ENCODE measurements around the gene USP8.

USP8 gene

DNA sequence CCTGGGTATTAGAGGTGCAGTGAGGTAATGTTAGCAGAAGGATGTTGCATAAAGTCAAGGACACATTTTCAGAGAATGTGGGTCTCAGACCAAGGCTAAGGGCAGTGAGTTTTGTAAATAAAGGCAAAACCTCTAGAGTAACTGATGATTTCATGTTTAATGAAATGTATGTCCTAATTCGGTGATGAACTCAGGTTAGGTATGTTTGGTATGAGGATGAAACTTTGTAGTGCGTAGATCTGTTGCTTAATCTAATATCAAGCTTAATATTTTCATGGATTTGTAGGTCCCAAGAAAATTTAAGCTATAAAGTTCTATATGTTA, 118.6 kb downstream of the USP8 start:
- no peak for FAIRE-seq

DNA sequence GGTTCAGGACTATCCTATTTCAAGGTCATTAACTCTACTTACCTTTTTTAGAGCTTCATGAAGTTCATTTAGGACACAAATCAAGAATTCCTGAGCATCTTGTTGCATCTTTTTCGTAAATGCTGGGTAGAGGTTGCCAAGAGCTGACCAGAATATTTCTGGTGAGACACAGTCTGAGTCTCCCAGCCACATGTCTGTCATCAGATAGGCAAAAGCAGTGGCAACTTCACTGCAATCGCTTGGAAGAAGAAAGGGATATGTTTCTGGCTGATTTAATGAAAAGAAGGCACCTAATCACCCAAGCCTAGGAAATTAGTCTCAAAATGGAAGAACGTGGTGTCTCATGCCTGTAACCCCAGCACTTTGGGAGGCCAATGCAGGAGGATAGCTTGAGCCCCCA, 119.4 kb downstream of the USP8 start:
- no peak for TF ChIP-seq POLR2A (IDR thresholded peaks at IDR 0.05; ENCODE audit: low read depth, low read length)
- no peak for FAIRE-seq
- no peak for DNase-seq (ENCODE audit: insufficient read length, low spot score)

More for the DNA sequence above, 118.6 kb downstream of the USP8 start:
- TF ChIP-seq POLR2A (IDR thresholded peaks at IDR 0.05; ENCODE audit: low read depth, low read length), result no peak
- no peak for DNase-seq (ENCODE audit: insufficient read length, low spot score)

DNA sequence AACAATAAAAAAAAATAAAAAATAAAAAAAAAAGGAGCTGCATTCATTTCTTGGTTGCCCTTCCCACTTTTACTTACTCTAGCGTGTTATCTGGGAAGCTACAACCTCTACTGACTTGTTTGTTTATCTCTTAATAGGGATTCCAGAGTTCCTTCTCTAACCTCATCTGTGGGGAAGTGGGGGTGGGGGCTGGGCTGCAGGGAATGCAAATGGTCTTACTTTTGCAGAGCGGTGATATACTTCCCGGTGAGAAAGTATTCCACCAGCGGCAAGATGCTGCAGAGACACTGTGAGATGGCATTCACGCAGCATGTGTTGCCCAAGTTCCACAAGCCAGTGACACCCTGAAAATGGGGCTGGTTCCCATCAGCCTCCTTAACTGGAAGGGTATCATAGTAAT, 120.2 kb downstream of the USP8 start:
- no peak for FAIRE-seq

DNA sequence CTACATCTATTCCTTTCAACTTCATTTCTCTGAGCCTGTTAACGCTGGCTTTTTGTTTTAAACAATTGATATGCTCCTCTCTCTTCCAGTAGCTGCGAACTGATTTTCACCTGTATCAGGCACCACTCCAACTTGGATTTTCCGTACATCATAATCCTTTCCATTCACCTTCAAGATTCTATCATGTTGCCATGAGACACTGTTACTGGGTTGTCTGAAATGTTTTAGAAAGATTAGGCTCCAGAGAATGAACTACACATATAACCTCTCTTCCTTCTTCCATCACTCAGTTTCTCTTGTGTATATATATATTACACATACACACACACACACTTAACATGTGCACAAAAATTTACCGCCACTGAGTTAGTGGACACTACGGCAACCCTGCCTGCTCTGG, 122.4 kb downstream of the USP8 start, which contains the start of gene USP50:
USP50 (minus strand) TSS at position 101 of the 400 bp plus-strand sequence. CDS start 141 bp downstream, outside the sequence.
- no peak for TF ChIP-seq POLR2A (IDR thresholded peaks at IDR 0.05; ENCODE audit: low read depth, low read length)
- DNase-seq (ENCODE audit: insufficient read length, low spot score) (no peak), FAIRE-seq (no peak)

More for the DNA sequence above, 120.2 kb downstream of the USP8 start:
- TF ChIP-seq POLR2A (IDR thresholded peaks at IDR 0.05; ENCODE audit: low read depth, low read length), result no peak
- no peak for DNase-seq (ENCODE audit: insufficient read length, low spot score)

DNA sequence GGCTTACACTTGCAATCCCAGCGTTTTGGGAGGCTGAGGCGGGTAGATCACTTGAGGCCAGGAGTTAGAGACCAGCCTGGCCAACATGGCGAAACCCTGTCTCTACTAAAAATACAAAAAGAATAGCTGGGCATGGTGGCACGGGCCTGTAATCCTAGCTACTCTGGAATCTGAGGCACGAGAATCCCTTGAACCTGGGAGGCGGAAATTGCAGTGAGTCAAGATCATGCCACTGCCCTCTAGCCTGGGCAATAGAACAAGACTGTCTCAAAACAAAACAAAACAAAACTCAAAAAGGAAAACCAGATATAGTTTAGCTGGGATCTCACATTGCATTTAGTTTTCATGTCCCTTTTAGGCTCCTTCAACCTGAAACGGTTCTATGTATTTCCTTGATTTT, 125.1 kb downstream of the USP8 start:
- TF ChIP-seq POLR2A (IDR thresholded peaks at IDR 0.05; ENCODE audit: low read depth, low read length), result no peak
- no peak for DNase-seq (ENCODE audit: insufficient read length, low spot score)
- FAIRE-seq, result no peak

DNA sequence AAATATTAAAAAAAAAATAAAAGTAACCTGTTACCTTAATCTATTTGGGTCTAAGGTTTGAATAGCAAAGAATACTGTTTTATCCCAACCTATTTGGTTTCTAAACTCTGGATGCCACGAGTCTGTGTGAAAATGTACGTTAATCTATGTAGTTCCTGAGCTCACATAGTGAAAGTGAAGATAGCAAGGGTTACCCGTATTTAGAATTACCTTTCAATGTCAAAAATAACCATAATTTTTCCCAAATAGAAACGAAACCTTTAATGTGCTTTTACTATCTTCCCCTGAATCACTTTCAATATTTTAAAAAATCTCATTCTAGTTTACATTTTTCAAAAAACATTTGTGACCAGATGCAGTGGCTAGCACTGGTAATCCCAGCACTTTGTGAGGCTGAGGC, 128.0 kb downstream of the USP8 start:
- DNase-seq (ENCODE audit: insufficient read length, low spot score) (no peak), FAIRE-seq (no peak)
- TF ChIP-seq POLR2A (IDR thresholded peaks at IDR 0.05; ENCODE audit: low read depth, low read length), result no peak

DNA sequence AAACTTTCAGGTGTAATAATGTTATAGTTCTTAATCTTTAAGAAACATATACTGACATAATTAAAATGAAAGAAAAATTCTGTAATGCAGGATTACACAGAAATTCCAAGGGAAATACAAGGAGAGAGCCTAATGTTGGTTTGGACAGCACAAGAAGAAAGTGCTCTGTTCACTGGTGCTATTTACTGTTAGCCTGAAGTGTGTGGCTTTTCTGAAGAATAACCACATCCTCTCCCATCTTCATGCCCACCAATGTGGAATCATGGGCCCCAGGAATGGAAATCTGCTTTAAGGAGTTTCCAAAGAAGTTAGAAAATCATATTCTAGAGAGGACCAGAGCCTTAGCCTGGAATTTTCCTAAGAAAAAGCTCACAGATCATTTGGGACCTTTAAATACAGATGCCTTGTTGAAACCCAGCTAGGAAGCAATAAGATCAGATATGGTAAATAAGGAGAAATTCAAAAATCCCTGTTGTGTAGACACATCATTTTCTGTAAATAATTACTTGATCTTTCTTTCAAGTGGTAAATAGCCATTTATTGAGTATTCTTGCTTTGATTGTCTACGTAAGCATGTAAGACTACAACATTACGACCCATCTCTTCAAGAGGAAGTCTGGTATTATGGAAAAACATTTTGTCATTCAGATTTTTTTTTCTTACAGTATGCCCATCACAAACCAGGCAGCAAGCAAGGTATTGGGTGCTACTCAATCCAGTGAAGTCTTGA, 132.6 kb downstream of the USP8 start:
- DNase-seq (ENCODE audit: insufficient read length, low spot score) (no peak), FAIRE-seq (no peak)
- TF ChIP-seq POLR2A (IDR thresholded peaks at IDR 0.05; ENCODE audit: low read depth, low read length), result no peak

DNA sequence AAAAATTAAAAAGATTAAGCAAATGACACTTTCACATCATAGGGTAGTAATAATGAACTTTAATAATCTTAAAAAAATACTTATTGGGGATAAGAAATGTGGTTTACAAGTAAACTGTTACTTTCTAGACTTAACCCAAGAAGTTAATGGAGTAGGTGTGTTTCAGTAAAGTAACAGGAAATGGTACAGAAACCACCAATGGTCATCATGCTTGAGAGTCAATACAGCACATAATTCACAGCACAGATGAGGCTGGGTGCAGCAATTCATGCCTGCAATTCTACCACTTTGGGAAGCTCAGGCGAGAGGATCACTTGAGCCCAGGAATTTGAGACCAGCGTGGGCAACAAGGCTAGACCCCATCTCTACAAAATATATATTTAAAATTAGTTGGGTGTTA, 133.8 kb downstream of the USP8 start:
- FAIRE-seq, result no peak
- DNase-seq (ENCODE audit: insufficient read length, low spot score), result no peak
- no peak for TF ChIP-seq POLR2A (IDR thresholded peaks at IDR 0.05; ENCODE audit: low read depth, low read length)

DNA sequence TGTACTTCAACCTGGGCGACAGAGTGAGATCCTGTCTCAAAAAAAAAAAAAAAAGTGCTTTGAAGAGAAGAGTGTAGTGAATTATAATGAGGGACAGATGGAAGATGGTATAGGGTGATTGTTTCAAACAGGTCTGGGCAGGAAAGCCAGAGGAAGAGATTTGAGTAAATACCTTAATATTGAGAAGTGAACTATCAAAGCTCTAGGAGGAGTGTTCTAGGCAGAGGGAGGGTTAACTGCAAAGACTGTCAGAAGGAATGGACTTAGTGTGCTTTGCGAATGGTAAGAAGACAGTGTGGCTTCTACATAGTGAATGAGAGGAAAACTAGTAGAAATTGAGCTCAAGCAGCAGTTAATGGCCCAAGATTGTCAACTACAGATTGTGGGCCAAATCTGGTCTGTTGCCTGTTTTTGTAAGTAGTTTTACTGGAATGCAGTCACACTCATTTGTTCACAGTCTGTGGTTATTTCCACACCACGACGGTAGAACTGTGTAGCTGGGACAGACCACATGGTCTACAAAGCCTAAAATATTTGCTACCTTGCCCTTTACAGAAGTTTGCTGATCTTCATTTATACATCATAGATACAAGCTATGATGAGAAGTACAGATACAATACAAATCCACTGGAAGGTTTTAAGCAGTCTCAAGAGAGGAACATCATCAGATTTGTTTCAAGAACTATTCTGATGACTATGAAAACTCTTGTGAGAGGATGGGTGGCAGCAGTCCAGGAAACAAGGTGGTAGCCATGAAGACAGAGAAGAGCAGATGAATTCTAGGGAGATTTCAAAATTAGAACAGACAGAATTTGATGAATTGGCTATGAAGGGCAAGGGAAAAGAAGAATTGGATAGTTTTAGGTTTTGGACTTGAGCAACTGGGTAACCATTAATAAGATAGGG, 138.8 kb downstream of the USP8 start:
- no peak for TF ChIP-seq POLR2A (IDR thresholded peaks at IDR 0.05; ENCODE audit: low read depth, low read length)
- FAIRE-seq (no peak), DNase-seq (ENCODE audit: insufficient read length, low spot score) (no peak)

DNA sequence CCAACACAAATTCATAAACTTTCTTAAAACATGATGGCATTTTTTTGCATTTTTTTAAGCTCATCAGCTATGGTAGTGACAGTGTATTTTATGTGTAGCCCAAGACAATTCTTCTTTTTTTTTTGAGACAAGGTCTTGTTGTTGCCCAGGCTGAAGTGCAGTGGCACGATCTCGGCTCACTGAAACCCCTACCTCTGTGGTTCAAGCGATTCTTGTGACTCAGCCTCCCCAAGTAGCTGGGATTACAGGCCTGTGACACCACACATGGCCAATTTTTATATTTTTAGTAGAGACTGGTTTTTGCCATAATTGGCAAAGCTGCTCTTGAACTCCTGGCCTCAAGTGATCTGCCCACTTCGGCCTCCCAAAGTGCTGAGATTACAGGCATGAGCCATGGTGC, 139.6 kb downstream of the USP8 start:
- FAIRE-seq (no peak), DNase-seq (ENCODE audit: insufficient read length, low spot score) (no peak)
- no peak for TF ChIP-seq POLR2A (IDR thresholded peaks at IDR 0.05; ENCODE audit: low read depth, low read length)
